GM18508 (cell line): ENCODE measurements around the gene KLK1.

ENCODE experiments used
- ATAC-seq: cut with Tn5 transposase; IDR thresholded peaks from one replicate; pipeline ENCODE4 v1.9.1; 2021; ENCODE audit warnings: moderate number of reproducible peaks; ENCODE audit not compliant: insufficient read depth, unreplicated experiment

KLK1 gene

GRCh38 chr19:50823389-50824042 lies at the start of gene KLK1:
KLK1 (minus strand) TSS chr19:50823787; CDS start chr19:50823748, 39 bp downstream.
- no peak for ATAC-seq

GRCh38 chr19:50873056-50873455 lies 49.5 kb upstream of the KLK1 start, which contains the start of gene KLK2:
KLK2 (plus strand) TSS chr19:50873439; CDS start chr19:50873474, 35 bp downstream.
- ATAC-seq = no peak

DNA sequence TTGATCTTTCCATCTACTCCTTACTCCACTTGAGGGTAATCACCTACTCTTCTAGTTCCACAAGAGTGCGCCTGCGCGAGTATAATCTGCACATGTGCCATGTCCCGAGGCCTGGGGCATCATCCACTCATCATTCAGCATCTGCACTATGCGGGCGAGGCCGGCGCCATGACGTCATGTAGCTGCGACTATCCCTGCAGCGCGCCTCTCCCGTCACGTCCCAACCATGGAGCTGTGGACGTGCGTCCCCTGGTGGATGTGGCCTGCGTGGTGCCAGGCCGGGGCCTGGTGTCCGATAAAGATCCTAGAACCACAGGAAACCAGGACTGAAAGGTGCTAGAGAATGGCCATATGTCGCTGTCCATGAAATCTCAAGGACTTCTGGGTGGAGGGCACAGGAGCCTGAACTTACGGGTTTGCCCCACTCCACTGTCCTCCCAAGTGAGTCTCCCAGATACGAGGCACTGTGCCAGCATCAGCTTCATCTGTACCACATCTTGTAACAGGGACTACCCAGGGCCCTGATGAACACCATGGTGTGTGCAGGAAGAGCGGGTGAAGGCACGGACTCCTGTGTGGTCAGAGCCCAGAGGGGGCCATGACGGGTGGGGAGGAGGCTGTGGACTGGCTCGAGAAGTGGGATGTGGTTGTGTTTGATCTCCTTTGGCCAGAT lies 47.0 kb upstream of the KLK1 start:
- ATAC-seq = no peak

DNA sequence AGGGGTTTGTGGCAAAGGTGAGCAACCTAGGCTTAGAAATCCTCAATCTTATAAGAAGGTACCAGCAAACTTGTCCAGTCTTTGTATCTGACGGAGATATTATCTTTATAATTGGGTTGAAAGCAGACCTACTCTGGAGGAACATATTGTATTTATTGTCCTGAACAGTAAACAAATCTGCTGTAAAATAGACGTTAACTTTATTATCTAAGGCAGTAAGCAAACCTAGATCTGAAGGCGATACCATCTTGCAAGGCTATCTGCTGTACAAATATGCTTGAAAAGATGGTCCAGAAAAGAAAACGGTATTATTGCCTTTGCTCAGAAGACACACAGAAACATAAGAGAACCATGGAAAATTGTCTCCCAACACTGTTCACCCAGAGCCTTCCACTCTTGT lies 45.9 kb upstream of the KLK1 start:
- no peak for ATAC-seq

DNA sequence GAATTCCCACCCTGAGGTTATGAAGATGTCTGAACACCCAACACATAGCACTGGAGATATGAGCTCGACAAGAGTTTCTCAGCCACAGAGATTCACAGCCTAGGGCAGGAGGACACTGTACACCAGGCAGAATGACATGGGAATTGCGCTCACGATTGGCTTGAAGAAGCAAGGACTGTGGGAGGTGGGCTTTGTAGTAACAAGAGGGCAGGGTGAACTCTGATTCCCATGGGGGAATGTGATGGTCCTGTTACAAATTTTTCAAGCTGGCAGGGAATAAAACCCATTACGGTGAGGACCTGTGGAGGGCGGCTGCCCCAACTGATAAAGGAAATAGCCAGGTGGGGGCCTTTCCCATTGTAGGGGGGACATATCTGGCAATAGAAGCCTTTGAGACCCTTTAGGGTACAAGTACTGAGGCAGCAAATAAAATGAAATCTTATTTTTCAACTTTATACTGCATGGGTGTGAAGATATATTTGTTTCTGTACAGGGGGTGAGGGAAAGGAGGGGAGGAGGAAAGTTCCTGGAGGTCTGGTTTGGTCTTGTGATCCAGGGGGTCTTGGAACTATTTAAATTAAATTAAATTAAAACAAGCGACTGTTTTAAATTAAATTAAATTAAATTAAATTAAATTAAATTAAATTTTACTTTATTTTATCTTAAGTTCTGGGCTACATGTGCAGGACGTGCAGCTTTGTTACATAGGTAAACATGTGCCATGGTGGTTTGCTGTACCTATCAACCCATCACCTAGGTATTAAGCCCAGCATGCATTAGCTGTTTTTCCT lies 38.1 kb upstream of the KLK1 start:
- ATAC-seq = no peak

GRCh38 chr19:50861010-50861409 lies 37.4 kb upstream of the KLK1 start:
- no peak for ATAC-seq

DNA sequence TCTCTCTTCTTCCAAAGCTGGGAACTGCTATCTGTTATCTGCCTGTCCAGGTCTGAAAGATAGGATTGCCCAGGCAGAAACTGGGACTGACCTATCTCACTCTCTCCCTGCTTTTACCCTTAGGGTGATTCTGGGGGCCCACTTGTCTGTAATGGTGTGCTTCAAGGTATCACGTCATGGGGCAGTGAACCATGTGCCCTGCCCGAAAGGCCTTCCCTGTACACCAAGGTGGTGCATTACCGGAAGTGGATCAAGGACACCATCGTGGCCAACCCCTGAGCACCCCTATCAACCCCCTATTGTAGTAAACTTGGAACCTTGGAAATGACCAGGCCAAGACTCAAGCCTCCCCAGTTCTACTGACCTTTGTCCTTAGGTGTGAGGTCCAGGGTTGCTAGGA lies 36.3 kb upstream of the KLK1 start:
- no peak for ATAC-seq

- no peak for ATAC-seq
Measured at GRCh38 chr19:50858886-50859285, 35.3 kb upstream of the KLK1 start.

GRCh38 chr19:50857366-50857765 lies 33.8 kb upstream of the KLK1 start:
- ATAC-seq = no peak

DNA sequence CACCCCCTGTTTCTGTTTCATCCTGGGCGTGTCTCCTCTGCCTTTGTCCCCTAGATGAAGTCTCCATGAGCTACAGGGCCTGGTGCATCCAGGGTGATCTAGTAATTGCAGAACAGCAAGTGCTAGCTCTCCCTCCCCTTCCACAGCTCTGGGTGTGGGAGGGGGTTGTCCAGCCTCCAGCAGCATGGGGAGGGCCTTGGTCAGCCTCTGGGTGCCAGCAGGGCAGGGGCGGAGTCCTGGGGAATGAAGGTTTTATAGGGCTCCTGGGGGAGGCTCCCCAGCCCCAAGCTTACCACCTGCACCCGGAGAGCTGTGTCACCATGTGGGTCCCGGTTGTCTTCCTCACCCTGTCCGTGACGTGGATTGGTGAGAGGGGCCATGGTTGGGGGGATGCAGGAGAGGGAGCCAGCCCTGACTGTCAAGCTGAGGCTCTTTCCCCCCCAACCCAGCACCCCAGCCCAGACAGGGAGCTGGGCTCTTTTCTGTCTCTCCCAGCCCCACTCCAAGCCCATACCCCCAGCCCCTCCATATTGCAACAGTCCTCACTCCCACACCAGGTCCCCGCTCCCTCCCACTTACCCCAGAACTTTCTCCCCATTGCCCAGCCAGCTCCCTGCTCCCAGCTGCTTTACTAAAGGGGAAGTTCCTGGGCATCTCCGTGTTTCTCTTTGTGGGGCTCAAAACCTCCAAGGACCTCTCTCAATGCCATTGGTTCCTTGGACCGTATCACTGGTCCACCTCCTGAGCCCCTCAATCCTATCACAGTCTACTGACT lies 31.2 kb upstream of the KLK1 start, which contains the start of gene KLK3:
Gene KLK3 (plus strand): TSS at position 280 of the 775 bp plus-strand sequence. CDS start 41 bp downstream, at position 321.
- ATAC-seq = no peak

DNA sequence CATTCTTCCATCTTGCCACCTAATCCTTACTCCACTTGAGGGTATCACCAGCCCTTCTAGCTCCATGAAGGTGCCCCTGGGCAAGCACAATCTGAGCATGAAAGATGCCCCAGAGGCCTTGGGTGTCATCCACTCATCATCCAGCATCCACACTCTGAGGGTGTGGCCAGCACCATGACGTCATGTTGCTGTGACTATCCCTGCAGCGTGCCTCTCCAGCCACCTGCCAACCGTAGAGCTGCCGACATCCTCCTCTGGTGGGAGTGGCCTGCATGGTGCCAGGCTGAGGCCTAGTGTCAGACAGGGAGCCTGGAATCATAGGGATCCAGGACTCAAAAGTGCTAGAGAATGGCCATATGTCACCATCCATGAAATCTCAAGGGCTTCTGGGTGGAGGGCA lies 28.0 kb upstream of the KLK1 start:
- ATAC-seq = no peak

- no peak for ATAC-seq
Measured at GRCh38 chr19:50850738-50851137, 27.2 kb upstream of the KLK1 start.

- no peak for ATAC-seq
Measured at GRCh38 chr19:50844296-50844935, 20.8 kb upstream of the KLK1 start.

DNA sequence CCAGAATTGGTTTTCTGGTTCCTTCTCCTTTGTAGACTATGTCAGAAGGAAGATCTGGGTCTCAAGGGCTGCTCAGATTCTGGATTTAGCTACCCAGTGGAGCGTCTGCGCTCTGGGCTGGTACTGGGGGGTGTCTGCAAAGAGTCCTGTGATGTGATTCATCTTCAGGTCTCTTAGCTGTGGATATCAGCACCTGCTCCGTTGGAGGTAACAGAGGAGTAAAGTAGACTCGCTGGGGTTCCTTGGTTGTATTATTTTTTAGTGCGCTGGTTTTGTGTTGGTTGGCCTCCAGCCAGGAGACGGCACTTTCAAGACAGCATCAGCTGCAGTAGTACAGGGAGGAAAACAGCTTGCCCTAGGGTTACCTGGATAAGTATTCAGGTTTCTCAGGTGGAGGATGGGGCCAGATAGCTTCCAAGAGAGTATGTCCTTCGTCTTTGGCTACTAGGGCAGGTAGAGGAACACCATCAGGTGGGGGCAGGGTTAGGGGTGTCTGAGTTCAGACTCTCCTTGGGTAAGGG lies 20.2 kb upstream of the KLK1 start:
- ATAC-seq = no peak

DNA sequence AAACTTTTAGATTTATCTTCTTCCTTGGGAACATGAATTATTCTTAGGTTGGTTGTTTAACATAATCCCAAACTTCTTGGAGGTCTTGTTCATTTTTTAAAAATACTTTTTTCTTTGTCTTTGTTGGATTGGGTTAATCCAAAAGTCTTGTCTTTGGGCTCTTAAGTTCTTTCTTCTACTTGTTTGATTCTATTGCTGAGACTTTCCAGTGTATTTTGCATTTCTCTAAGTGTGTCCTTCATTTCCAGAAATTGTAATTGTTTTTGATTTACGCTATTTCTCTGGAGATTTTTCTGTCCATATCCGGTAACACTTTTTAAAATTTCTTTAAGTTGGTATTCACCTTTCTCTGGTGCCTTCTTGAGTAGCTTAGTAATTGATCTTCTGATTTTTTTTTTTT lies 19.6 kb upstream of the KLK1 start:
- ATAC-seq = no peak

DNA sequence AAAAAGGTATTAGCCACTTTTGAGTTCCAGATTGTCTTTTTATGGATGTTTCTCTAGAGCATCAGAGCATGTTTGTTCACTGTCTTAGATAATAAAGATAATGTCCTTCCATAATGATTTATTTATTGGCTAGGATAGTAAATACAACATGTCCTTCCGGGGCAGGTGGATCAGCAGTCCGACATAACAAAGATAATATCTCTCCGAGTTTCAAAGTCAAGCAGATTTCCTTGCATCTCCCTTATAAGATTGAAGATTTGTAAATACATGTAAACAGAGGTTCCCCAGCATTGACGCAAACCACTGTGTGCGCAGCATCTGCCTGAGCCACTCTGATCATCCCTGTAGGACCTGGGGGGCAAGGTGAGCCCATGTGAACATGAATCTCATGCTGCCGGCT lies 18.5 kb upstream of the KLK1 start:
- ATAC-seq = no peak

GRCh38 chr19:50839712-50840655 lies 16.4 kb upstream of the KLK1 start:
- no peak for ATAC-seq

DNA sequence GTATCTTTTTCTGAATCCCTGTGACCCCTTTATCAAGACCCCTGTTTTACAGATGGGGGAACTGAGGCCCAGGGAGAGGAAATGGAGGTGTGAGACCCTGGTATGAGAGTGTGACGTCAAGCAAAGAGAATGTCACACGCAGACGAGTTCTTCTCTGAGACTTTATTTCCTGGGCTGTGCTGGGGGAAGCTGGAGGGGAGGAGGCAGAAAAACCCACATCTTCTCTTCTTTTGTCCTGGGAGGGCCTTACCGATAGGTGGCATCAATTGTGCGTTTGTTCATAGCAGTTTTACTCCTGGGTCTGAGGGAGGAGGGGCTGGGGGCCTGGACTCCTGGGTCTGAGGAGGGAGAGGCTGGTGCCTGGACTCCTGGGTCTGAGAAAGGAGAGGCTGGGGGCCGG lies 14.7 kb upstream of the KLK1 start:
- no peak for ATAC-seq

- no peak for ATAC-seq
Measured at GRCh38 chr19:50837300-50837699, 13.7 kb upstream of the KLK1 start.
